NCI-H1694 (cell line): ENCODE data around the gene ZBTB47.

Experiments used
- DNase-seq: peaks from one replicate; lab custom pipeline; 2025; lab: John Stamatoyannopoulos, UW

The ZBTB47 gene

DNA sequence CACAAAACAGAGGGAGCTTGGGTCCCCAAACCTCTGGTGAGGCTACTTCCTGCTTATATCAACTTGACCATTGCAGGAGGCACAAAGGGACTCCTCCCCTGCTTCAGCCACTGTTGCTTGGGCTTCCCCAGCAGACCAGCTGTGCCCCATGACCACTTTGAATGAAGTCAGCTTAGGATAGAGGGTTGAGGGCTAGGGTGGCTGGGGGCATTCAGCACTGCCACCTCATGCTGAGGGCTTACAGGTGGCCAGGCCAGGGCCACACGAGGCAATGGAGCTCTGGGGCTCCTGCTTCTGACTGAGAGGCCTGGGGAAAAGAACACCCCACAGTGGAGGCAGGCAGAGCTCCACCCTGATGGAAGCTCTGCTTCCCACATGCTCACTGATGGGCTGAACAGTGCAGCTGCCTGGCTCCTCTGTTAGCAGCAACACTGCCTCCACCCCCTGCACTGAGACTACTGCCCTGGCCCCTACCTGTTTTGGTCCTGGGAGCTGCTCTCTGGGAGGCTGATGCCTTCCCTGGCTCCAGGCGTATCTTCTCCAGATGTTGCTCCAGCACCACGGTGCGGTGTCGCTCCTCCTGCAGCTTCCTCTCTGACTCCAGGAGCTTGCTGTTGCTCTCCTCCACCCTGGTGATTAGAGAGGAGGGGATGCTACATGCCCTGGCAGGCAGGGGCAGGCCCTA, 59.3 kb downstream of the ZBTB47 start:
- DNase-seq = no peak

GRCh38 chr3:42713747-42714146, 60.2 kb downstream of the ZBTB47 start:
- no peak for DNase-seq

DNA sequence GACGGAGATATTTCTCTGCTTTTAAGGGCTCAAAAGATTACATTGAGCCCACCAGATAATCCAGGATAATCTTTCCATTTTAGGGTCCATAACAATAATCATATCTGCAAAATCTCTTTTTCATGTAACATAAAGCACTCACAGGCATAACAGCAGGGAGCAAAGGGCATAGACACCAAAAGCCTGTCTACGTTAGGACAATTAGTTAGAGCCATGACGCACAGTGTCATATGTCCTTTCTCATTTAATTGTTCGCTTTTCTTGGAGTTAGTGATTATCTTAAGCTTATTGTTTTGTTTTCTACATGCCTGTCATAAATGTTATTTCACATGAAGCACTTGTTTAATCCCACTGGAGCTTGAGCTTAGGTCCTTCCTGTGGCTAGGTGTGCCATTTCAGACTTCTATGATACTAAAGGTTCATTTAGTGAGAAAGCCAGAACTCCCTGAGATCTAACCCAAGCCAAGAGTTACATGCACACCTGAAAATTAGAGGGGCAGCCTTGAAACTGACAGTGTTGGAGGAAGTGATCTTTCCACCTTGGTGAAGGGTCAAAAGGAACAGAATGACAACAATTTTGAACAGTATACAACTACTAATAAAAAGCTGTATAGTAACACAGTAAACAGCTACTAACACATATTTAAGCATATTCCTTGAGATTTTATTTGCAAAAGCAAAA, 60.8 kb downstream of the ZBTB47 start:
- DNase-seq = no peak
